ENCODE data around the gene CNTROB. TPM values are rescaled to one million over a fixed set of nuclear protein-coding genes. Genes with fewer than 3 reads are reported as not detected.

The CNTROB gene
- polyA plus RNA-seq, 1 donor from 2014 or later: 48.7 TPM

GRCh38 chr17:7967751-7968150, 35.7 kb downstream of the CNTROB start:
- Histone ChIP-seq H3K9ac (ENCODE audit: low read length) (no peak overlapping the region), H2AFZ (ENCODE audit: low read depth, low read length) (no peak overlapping the region), H3F3A (ENCODE audit: insufficient read depth, low read length, poor library complexity, severe bottlenecking) (no peaks in the 10 kb centered on the region)

DNA sequence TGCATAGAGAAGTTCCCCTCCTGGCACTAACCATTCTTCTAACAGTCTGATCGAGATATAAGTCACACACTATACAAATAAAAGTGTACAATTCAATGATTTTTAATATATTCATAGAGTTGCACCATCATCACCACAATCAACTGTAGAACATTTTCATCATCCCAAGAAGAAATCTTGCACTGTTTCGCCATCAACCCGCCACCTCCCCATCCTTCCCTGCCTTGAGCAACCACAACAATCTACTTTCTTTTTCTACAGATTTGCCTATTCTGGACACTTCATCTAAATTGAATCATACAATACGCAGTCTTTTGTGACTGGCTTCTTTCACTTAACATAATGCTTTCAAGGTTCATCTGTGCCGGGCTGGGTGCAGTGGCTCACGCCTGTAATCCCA, 37.4 kb downstream of the CNTROB start:
- H3K79me2 ChIP-seq (replicated peaks; ENCODE audit: insufficient read depth, low read length): no peaks in the 10 kb centered on the region
- H3K27me3 ChIP-seq (ENCODE audit: insufficient read depth, low read depth, low read length): no peaks in the 10 kb centered on the region
- H4K20me1 ChIP-seq (ENCODE audit: insufficient read depth): no peaks in the 10 kb centered on the region
- no peak overlapping the region for H3K27ac ChIP-seq (ENCODE audit: low read length)
- no peak overlapping the region for H3K4me3 ChIP-seq (ENCODE audit: low read length)
- H3K36me3 ChIP-seq (ENCODE audit: insufficient read depth, low read length): no peaks in the 10 kb centered on the region
- H3K9ac ChIP-seq (ENCODE audit: low read length): no peak overlapping the region
- H3K4me2 ChIP-seq (ENCODE audit: low read length): no peak overlapping the region
- H3F3A ChIP-seq (ENCODE audit: insufficient read depth, low read length, poor library complexity, severe bottlenecking): no peaks in the 10 kb centered on the region
- no peak overlapping the region for H2AFZ ChIP-seq (ENCODE audit: low read depth, low read length)
- no peaks in the 10 kb centered on the region for H3K9me3 ChIP-seq (ENCODE audit: low read length)
- no peaks in the 10 kb centered on the region for H3K9me2 ChIP-seq (ENCODE audit: insufficient read depth, low read length)
- no peak for TF ChIP-seq SMC3 (conservative IDR thresholded peaks at IDR 0.05; ENCODE audit: poor library complexity)
- TF ChIP-seq EP300 (conservative IDR thresholded peaks at IDR 0.05; ENCODE audit: poor library complexity, severe bottlenecking): no peak
- TF ChIP-seq EZH2 (IDR thresholded peaks at IDR 0.05; ENCODE audit: borderline replicate concordance, insufficient read depth, low read length, poor library complexity, severe bottlenecking): no peak
- TF ChIP-seq MXI1 (conservative IDR thresholded peaks at IDR 0.05; ENCODE audit: poor library complexity, severe bottlenecking): no peak
- no peak for TF ChIP-seq TAF1 (IDR thresholded peaks at IDR 0.05; ENCODE audit: low read depth)
- no peak for TF ChIP-seq REST (IDR thresholded peaks at IDR 0.05; ENCODE audit: borderline replicate concordance)

More at GRCh38 chr17:7967751-7968150, 35.7 kb downstream of the CNTROB start:
- H3K4me2 ChIP-seq (ENCODE audit: low read length): no peak overlapping the region
- H3K27me3 ChIP-seq (ENCODE audit: insufficient read depth, low read depth, low read length): no peaks in the 10 kb centered on the region
- H4K20me1 ChIP-seq (ENCODE audit: insufficient read depth): no peaks in the 10 kb centered on the region
- H3K36me3 ChIP-seq (ENCODE audit: insufficient read depth, low read length): no peaks in the 10 kb centered on the region
- no peaks in the 10 kb centered on the region for H3K9me3 ChIP-seq (ENCODE audit: low read length)
- no peak for TF ChIP-seq POLR2AphosphoS5 (IDR thresholded peaks at IDR 0.05)
- no peak for TF ChIP-seq SMC3 (conservative IDR thresholded peaks at IDR 0.05; ENCODE audit: poor library complexity)
- TF ChIP-seq EZH2 (IDR thresholded peaks at IDR 0.05; ENCODE audit: borderline replicate concordance, insufficient read depth, low read length, poor library complexity, severe bottlenecking): no peak
- TF ChIP-seq EP300 (conservative IDR thresholded peaks at IDR 0.05; ENCODE audit: poor library complexity, severe bottlenecking): no peak
- no peak for TF ChIP-seq REST (IDR thresholded peaks at IDR 0.05; ENCODE audit: borderline replicate concordance)
- TF ChIP-seq MXI1 (conservative IDR thresholded peaks at IDR 0.05; ENCODE audit: poor library complexity, severe bottlenecking): no peak
- no peak for TF ChIP-seq TAF1 (IDR thresholded peaks at IDR 0.05; ENCODE audit: low read depth)
- TF ChIP-seq RAD21 (conservative IDR thresholded peaks at IDR 0.05): no peak
- TF ChIP-seq CTCF (IDR thresholded peaks at IDR 0.05; ENCODE audit: poor library complexity, severe bottlenecking): no peak
- no peaks in the 10 kb centered on the region for H3K79me2 ChIP-seq (replicated peaks; ENCODE audit: insufficient read depth, low read length)
- H3K4me3 ChIP-seq (ENCODE audit: low read length): no peak overlapping the region
- no peaks in the 10 kb centered on the region for H3K9me2 ChIP-seq (ENCODE audit: insufficient read depth, low read length)
- H3K27ac ChIP-seq (ENCODE audit: low read length): no peak overlapping the region

Data from neural cell (in vitro differentiated cells).